Naive B cell (primary cell): ENCODE results near the gene SPATA13. TPM values are rescaled to one million over a fixed set of nuclear protein-coding genes. Genes with fewer than 3 reads are reported as not detected.

ENCODE experiments used
- ATAC-seq, 2 donors: fragments of 150-1000 bp; cut with Tn5 transposase; 2 replicates each; pipeline ENCODE4 v1.10.0; 2021; ENCODE audit warnings: low read depth in 2 of 2, mild to moderate bottlenecking in 2 of 2, moderate library complexity in 2 of 2
- DNase-seq: peaks from one replicate; pipeline ENCODE4 v3.0.0; 2022
- H3K27ac Mint-ChIP-seq, 6 donors: one replicate each; pipeline ENCODE4 v1.8.0; 2020 to 2022; ENCODE audit warnings: mild to moderate bottlenecking in 6 of 6, mixed read lengths in 6 of 6, moderate library complexity in 5 of 6, inconsistent platforms in 2 of 6
- H3K27me3 Mint-ChIP-seq, 3 donors: one replicate each; pipeline ENCODE4 v1.8.0; 2021 to 2022; ENCODE audit warnings: mixed read lengths in 3 of 3, mild to moderate bottlenecking in 1 of 3
- H3K36me3 Mint-ChIP-seq, 2 donors: one replicate each; pipeline ENCODE4 v1.8.0; 2020 to 2022; ENCODE audit warnings: mixed read lengths in 2 of 2, inconsistent platforms in 1 of 2, mild to moderate bottlenecking in 1 of 2
- H3K4me1 Mint-ChIP-seq, 3 donors: one replicate each; pipeline ENCODE4 v1.8.0; 2020 to 2022; ENCODE audit warnings: mixed read lengths in 3 of 3, inconsistent platforms in 1 of 3, mild to moderate bottlenecking in 1 of 3, moderate library complexity in 1 of 3
- H3K4me3 Mint-ChIP-seq, 8 donors: one replicate each; pipeline ENCODE4 v1.8.0; 2020 to 2022; ENCODE audit warnings: mild to moderate bottlenecking in 8 of 8, mixed read lengths in 8 of 8, moderate library complexity in 8 of 8, inconsistent platforms in 2 of 8
- H3K9me3 Mint-ChIP-seq, 7 donors: one replicate each; pipeline ENCODE4 v1.8.0; 2020 to 2022; ENCODE audit warnings: mixed read lengths in 7 of 7, mild to moderate bottlenecking in 5 of 7, inconsistent platforms in 2 of 7, moderate library complexity in 1 of 7
- polyA plus RNA-seq, 6 donors: library from polyadenylated mRNA; unstranded; fragments of 300-500 nt; fragmentation: Illumina TruSeq; gene quantifications; one replicate each; pipeline ENCODE4 v1.2.3, GENCODE V29; 2021; ENCODE audit warnings: low read depth in 6 of 6

Gene SPATA13
- polyA plus RNA-seq, 6 donors from 2014 or later: 2.2 to 8.3 (median 5.3) TPM; not detected in 1

DNA sequence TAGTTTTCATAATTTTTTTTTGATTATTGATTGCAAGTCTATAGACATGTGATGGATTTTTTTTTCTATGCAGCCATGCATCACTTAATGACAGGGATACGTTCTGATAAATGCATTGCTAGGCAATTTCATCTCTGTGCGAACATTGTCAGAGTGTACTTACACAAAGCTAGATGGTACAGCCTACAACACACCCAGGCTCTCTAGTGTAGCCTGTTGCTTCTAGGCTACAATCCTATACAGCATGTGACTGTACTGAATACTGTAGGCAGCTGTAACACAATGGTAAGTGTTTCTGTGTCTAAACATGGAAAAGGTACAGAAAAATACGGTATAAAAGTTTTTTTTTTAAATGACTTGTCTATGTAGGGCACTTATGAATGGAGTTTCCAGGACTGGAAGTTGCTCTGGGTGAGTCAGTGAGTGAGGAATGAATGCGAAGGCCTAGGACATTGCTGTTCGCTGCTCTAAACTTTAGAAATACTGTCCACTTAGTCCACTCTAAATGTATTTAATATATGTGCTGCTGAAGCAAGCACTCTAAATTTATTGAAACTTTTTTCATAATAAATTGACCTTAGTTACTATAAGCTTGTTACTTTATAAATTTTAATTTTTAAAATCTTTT lies 20.3 kb downstream of the SPATA13 start:
- H3K36me3 Mint-ChIP-seq: peaks cover 0 to 7% of the 10 kb centered on the region in 2 donors
- no peaks in the 10 kb centered on the region for H3K27me3 Mint-ChIP-seq
- no peak overlapping the region for H3K27ac Mint-ChIP-seq
- no peak overlapping the region for H3K4me3 Mint-ChIP-seq
- DNase-seq: no peak
- no peak for ATAC-seq
- peaks cover 3 to 7% (median 5%) of the 10 kb centered on the region in 7 donors for H3K9me3 Mint-ChIP-seq
- peaks cover 3 to 6% (median 5%) of the 10 kb centered on the region in 3 donors for H3K4me1 Mint-ChIP-seq

DNA sequence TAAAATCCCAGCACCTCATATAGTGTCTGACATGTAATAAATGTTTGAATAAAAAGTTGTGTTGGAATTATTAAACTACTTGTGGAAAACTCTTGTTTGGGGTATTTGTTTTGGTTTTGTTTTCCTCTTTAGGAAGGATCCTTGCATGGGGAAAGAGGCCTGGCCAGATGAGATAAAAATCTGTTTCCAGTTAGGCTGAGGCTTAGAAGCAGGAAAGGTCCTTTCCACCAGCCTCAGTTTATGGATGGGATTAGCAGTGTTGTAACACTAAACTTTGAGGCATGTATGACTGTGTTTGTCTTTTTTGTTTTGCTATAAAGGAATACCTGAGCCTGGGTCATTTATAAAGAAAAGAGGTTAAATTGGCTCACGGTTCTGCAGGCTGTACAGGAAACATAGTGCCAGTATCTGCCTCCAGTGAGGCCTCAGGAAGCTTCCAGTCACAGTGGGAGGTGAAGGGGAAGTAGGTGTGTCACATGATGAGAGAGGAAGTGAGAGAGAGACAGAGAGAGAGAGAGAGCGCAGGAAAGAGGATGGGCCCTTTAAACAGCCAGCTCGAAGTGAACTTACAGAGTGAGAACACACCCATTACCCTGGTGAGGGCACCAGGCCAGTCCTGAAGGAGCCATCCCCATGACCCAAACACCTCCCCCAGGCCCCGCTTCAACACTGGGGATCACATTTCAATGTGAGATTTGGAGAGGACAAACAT lies 21.6 kb downstream of the SPATA13 start:
- Mint-ChIP-seq H3K27me3 (no peaks in the 10 kb centered on the region), H3K4me3 (no peak overlapping the region), H3K4me1 (peaks cover 3 to 6% (median 5%) of the 10 kb centered on the region in 3 donors), H3K36me3 (peaks cover 4 to 7% of the 10 kb centered on the region in 2 donors), H3K9me3 (peaks cover 3 to 7% (median 5%) of the 10 kb centered on the region in 7 donors), H3K27ac (peak overlapping the region in 4 of 6 donors; percentile 6 to 94 (median 78))
- ATAC-seq: peak in 1 of 2 donors; percentile 33
- DNase-seq: no peak

DNA sequence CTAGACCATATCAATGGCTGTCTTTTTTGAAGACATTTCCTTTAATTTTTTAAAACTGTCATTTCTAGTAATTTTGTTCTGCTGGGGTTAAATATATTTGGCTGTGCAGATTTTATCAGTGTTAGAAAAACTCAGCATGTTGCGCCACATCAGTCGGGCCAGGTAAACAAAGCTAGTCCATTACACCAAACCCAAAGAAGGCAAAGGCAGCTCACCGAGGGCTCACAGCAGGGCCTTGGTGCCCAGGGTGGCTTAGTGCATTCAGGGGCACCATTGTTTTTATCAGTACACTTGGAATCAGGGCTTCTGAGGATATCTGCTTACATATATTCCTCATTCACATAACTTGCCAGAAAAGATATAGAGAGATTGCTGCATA lies 22.2 kb downstream of the SPATA13 start:
- peaks cover 4 to 7% of the 10 kb centered on the region in 2 donors for H3K36me3 Mint-ChIP-seq
- H3K4me3 Mint-ChIP-seq: no peak overlapping the region
- no peak for DNase-seq
- H3K9me3 Mint-ChIP-seq: peaks cover 3 to 7% (median 5%) of the 10 kb centered on the region in 7 donors
- ATAC-seq: no peak
- H3K4me1 Mint-ChIP-seq: peaks cover 3 to 6% (median 5%) of the 10 kb centered on the region in 3 donors
- H3K27me3 Mint-ChIP-seq: no peaks in the 10 kb centered on the region
- peak overlapping the region in 3 of 6 donors; percentile 28 to 65 (median 35) for H3K27ac Mint-ChIP-seq

DNA sequence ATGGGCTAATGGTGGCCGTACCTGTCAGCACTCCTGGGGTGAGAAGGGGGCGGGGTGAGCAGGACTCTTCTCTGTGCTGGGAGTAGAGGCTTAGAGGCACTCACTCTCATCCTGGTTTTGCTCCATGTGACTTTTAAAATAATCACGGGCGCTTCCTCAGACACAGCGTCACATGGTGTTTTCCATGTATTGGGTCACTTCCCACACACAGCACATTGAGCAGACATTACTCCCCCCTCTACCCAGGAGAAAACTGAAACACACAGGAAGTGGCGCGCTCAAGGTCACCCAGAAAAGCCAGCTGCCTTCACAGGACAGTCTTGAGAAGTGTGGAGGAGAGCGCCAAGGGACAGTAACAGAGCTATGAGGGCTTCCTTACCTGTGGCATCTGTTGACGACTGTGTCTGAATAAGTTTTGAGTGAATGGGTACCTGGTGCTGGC lies 23.2 kb downstream of the SPATA13 start:
- no peak for ATAC-seq
- H3K4me1 Mint-ChIP-seq: peaks cover 3 to 6% (median 5%) of the 10 kb centered on the region in 3 donors
- H3K27me3 Mint-ChIP-seq: no peaks in the 10 kb centered on the region
- H3K4me3 Mint-ChIP-seq: no peak overlapping the region
- peaks cover 3 to 7% (median 5%) of the 10 kb centered on the region in 7 donors for H3K9me3 Mint-ChIP-seq
- DNase-seq: no peak
- H3K27ac Mint-ChIP-seq: no peak overlapping the region
- H3K36me3 Mint-ChIP-seq: peaks cover 4 to 7% of the 10 kb centered on the region in 2 donors

DNA sequence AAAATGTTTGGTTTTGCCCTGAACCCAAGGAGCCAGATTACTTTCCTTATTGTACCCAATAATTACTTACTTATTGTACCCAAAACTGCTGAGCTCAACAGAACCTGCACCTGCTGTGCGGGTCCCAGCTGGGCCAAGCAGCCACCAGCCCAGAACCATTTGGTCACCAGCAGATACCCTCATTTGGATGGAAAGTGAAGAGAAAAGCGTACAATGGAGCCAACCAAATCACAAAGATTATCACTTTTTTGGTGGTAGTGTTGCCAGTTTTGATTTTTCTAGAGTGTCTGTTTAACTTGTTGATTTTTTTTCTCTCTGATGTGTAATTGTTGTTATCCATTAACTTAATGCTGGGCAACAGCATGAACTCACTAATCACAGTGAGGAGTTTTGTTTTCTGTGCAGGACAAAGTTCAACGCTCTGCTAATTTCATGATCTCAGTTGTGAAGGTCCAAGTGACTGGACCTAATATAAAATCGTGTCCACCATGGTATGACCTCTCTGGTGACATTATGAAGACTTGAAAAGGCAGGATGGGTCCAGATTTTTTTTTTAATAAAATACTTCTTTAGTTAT lies 23.8 kb downstream of the SPATA13 start:
- no peak overlapping the region for H3K27ac Mint-ChIP-seq
- no peak overlapping the region for H3K4me3 Mint-ChIP-seq

DNA sequence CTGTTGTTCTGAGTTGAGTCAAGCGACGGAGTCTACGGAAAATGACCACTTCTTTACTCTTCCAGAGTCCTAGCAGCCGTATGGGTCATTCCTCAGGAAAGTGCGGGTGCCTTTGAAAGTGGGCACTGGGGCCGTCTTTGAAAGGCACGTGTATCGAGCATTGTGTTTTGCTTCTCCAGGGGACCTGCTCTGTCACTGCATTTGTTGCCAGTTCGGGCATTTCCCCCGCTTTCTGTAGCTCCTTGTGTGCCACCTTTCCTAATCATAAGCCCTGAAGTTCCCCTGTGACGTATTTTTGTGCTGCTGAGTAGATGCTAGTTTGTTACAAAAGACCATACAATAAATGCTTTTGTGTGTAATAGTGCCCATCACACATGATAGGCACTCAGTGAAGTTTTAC lies 24.4 kb downstream of the SPATA13 start:
- Mint-ChIP-seq H3K27me3 (no peaks in the 10 kb centered on the region), H3K9me3 (peaks cover 3 to 7% (median 5%) of the 10 kb centered on the region in 7 donors), H3K27ac (no peak overlapping the region), H3K4me3 (no peak overlapping the region), H3K4me1 (peaks cover 3 to 6% (median 5%) of the 10 kb centered on the region in 3 donors), H3K36me3 (peaks cover 4 to 7% of the 10 kb centered on the region in 2 donors)
- no peak for ATAC-seq
- no peak for DNase-seq

More for the DNA sequence above, 23.8 kb downstream of the SPATA13 start:
- ATAC-seq (no peak), DNase-seq (no peak)
- Mint-ChIP-seq H3K36me3 (peaks cover 4 to 7% of the 10 kb centered on the region in 2 donors), H3K9me3 (peaks cover 3 to 7% (median 5%) of the 10 kb centered on the region in 7 donors), H3K27me3 (no peaks in the 10 kb centered on the region), H3K4me1 (peaks cover 3 to 6% (median 5%) of the 10 kb centered on the region in 3 donors)

DNA sequence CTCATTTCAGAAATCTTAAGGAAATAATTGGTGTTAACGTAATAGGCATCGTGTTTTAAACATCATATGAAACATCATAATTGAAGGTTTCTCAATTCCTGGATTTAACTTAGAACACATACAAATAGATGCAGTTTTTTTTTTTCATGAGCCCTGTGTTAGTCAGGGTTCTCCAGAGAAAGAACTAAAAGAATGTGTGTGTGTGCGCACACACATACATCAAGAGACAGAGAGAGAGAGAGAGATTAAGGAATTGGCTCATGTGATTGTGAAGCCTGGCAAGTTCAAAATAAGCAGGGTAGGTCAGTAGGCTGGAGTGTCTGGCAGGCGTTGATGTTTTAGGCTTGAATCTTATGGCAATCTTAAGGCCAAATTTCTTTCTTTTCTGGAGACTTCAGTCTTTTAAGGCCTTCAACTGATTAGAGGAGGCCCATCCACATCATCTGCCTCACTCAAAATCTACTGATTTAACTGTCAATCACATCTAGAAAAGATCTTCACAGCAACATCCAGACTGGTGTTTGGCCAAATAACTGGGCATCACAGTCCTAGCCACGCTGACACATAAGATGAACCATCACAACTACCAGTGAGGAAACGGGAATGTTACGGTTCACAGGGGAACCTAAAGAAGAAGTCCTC lies 25.2 kb downstream of the SPATA13 start:
- H3K27ac Mint-ChIP-seq: peak overlapping the region in 1 of 6 donors; percentile 42
- H3K36me3 Mint-ChIP-seq: peaks cover 4 to 7% of the 10 kb centered on the region in 2 donors
- DNase-seq: no peak
- no peak for ATAC-seq
- H3K4me3 Mint-ChIP-seq: no peak overlapping the region
- peaks cover 3 to 6% (median 5%) of the 10 kb centered on the region in 3 donors for H3K4me1 Mint-ChIP-seq
- peaks cover 3 to 7% (median 5%) of the 10 kb centered on the region in 7 donors for H3K9me3 Mint-ChIP-seq
- no peaks in the 10 kb centered on the region for H3K27me3 Mint-ChIP-seq

DNA sequence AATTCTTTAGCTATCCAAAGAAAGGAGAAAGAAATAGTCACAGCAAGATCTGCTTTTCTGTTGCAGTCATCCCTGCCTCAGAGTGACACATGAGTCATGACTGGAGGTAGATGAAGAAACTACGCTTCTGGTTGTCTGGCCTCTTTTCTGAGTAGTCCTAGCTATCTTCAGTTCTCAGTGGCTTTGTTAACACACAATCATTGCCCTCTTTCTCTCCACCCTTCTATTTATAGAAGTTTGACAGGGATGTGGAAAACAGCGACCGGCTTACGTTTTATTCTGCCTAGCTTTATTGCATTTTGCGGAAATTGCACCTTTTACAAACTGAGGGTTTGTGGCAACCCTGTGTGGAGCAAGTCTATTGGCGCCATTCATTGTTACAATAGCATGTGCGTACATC lies 26.7 kb downstream of the SPATA13 start:
- peaks cover 4% of the 10 kb centered on the region in 2 donors for H3K36me3 Mint-ChIP-seq
- no peak overlapping the region for H3K4me3 Mint-ChIP-seq
- H3K27me3 Mint-ChIP-seq: no peaks in the 10 kb centered on the region
- no peak overlapping the region for H3K27ac Mint-ChIP-seq
- DNase-seq (no peak), ATAC-seq (no peak)
- H3K4me1 Mint-ChIP-seq: peaks cover 2 to 6% (median 3%) of the 10 kb centered on the region in 3 donors
- peaks cover under 1 to 3% (median 2%) of the 10 kb centered on the region in 7 donors for H3K9me3 Mint-ChIP-seq

DNA sequence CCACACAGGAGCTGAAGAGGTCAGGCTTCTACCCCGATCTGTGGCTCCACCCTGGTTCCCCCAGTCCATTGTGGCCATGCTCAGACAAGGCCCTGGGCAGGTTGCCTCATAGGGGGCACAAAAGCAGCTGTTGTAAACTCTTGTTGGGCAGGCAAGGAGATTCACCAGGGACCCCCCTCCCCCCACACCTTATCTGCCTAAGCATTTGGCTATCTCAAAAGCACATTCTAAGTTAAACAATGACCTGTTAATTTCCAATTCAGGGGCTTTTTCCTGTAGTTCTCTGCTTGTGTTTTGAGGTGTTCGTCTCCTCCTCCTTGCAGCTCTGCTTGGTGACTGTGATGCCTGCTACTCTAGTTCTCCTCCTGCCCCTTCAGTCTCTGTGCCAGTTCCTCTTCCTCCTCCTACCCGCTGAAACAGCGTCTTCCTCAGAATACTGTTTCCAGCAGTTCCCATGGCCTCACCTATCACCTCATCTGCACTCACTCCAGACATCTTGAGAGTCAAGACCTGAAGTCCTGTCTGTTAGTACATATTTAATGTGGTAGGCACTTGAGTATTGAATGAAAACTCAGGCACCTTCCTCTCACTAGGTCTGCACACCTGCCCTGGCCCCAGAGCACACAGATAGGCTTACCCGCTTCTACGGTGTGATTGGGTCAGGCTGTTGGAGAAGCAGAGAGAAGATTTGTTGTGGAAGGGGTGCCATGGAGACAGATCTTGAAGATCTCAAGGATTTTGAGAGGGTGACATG lies 31.7 kb downstream of the SPATA13 start:
- Mint-ChIP-seq H3K9me3 (no peaks in the 10 kb centered on the region), H3K4me1 (peaks cover 0 to 5% (median 0%) of the 10 kb centered on the region in 3 donors), H3K27me3 (no peaks in the 10 kb centered on the region), H3K4me3 (no peak overlapping the region), H3K36me3 (no peaks in the 10 kb centered on the region), H3K27ac (peak overlapping the region in 2 of 6 donors; percentile 3 to 73)
- no peak for DNase-seq
- no peak for ATAC-seq

DNA sequence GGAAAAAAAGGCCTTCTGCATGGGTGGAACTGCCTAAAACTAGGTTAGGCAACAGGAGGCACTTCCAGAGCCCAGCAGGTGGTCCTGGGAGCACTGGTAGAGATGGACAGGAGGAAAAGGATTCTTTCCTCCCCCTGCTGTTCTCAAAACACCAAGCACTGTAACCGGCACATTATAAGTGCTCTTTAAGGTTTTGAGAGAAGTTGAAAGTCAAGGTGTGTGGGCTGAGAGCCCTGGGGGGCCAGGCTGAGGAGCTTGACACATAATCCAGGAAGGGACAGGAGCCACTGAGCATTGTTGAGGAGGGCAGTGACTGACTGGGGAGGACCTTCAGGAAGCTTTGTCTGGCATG lies 32.3 kb downstream of the SPATA13 start:
- H3K36me3 Mint-ChIP-seq: no peaks in the 10 kb centered on the region
- no peaks in the 10 kb centered on the region for H3K9me3 Mint-ChIP-seq
- DNase-seq (no peak), ATAC-seq (no peak)
- H3K4me3 Mint-ChIP-seq: no peak overlapping the region
- no peaks in the 10 kb centered on the region for H3K27me3 Mint-ChIP-seq
- peaks cover 0 to 5% (median 0%) of the 10 kb centered on the region in 3 donors for H3K4me1 Mint-ChIP-seq
- H3K27ac Mint-ChIP-seq: peak overlapping the region in 1 of 6 donors; percentile 73

DNA sequence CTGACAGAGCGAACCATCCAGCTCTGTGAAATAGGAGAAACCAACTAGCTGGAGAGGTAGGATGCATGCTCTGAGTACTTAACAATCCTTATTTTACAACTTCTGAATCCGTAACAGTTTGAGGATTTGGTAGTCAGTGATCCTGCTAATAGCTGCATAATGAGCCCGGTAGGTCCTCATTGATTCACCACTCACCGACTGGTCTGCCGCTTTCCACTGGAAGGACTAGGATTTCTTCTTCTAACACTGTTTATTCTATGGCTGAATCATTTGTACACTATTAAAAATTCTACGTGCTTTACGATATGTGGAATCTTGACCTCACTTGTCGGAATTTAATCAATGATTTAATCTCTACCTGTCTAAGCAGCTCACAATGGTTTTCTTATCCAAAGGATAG lies 33.9 kb downstream of the SPATA13 start:
- Mint-ChIP-seq H3K4me1 (peaks cover 0 to 5% (median 0%) of the 10 kb centered on the region in 3 donors), H3K36me3 (no peaks in the 10 kb centered on the region), H3K27me3 (no peaks in the 10 kb centered on the region), H3K27ac (no peak overlapping the region), H3K9me3 (no peaks in the 10 kb centered on the region), H3K4me3 (no peak overlapping the region)
- DNase-seq: no peak
- no peak for ATAC-seq

DNA sequence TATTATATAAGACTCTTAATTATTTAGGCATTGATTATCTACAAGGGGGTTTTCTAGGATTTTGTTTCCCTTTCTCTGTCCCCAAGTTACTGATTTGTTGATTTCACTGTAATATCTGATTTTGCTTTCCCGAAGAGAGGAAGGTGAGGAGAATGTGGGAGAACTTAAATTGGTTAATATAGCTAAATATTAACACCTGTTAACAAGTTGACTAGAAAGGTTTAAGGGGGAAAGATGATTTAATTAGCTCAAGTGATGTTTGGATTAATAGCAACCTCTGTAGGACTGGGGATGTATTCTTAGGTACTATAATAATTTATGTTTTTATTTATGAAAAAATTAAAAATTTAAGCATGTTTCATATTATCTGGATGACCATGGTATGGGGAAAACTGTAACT lies 35.1 kb downstream of the SPATA13 start:
- DNase-seq: no peak
- no peaks in the 10 kb centered on the region for H3K27me3 Mint-ChIP-seq
- ATAC-seq: no peak
- H3K36me3 Mint-ChIP-seq: no peaks in the 10 kb centered on the region
- no peaks in the 10 kb centered on the region for H3K9me3 Mint-ChIP-seq
- no peak overlapping the region for H3K4me3 Mint-ChIP-seq
- H3K4me1 Mint-ChIP-seq: peaks cover 0 to 5% (median 0%) of the 10 kb centered on the region in 3 donors
- H3K27ac Mint-ChIP-seq: no peak overlapping the region
